Uterus (tissue), 4 donors: ENCODE measurements around the gene CHST12. TPM values are rescaled to one million over a fixed set of nuclear protein-coding genes. Genes with fewer than 3 reads are reported as not detected.

Experiments
- DNase-seq, 2 donors: peaks; one replicate each; pipeline ENCODE4 v3.0.0-alpha.2; 2019 to 2020
- H3K27ac ChIP-seq, 2 donors: fragments of 200-600 bp; sonication (generic); 1 replicate in 1 of 2; 2 replicates in 1 of 2; pipeline ENCODE4 v1.5.1; 2016 to 2018
- H3K27me3 ChIP-seq, 2 donors: fragments of 200-600 bp; sonication (generic); one replicate each; pipeline ENCODE4 v1.5.1; 2018 to 2019; ENCODE audit warnings: control low read depth in 1 of 2
- H3K36me3 ChIP-seq, 2 donors: fragments of 200-600 bp; sonication (generic); one replicate each; pipeline ENCODE4 v1.5.1; 2019; ENCODE audit warnings: control low read depth in 1 of 2
- H3K4me1 ChIP-seq, 2 donors: fragments of 200-600 bp; sonication (generic); one replicate each; pipeline ENCODE4 v1.5.1; 2018 to 2019; ENCODE audit warnings: control low read depth in 1 of 2
- H3K4me3 ChIP-seq, 2 donors: fragments of 200-600 bp; sonication (generic); 1 replicate in 1 of 2; 2 replicates in 1 of 2; pipeline ENCODE4 v1.5.1; 2018 to 2019; ENCODE audit warnings: mild to moderate bottlenecking in 1 of 2
- H3K9me3 ChIP-seq, 2 donors: fragments of 200-600 bp; sonication (generic); one replicate each; pipeline ENCODE4 v1.5.1; 2019; ENCODE audit warnings: control low read depth in 1 of 2
- CTCF ChIP-seq, 4 experiments: fragments of 200-600 bp in 2 of 4; fragments of 450-650 bp in 2 of 4; sonication (generic) in 2 of 4; IDR thresholded peaks; one replicate each; pipeline ENCODE4 v1.5.1; 2016 to 2019; ENCODE audit warnings: antibody characterized with exemption in 4 of 4, mild to moderate bottlenecking in 2 of 4, moderate library complexity in 1 of 4
- POLR2A ChIP-seq, 2 donors: fragments of 450-650 bp; IDR thresholded peaks; one replicate each; pipeline ENCODE4 v1.6.1; 2016; ENCODE audit warnings: antibody characterized with exemption in 2 of 2, mild to moderate bottlenecking in 1 of 2, moderate library complexity in 1 of 2
- intact Hi-C: fragments of 100-400 bp; cut with DNase I; formaldehyde crosslinking; loops from one replicate; pipeline ENCODE4 v1.15.1; 2023; ENCODE audit warnings: low total_unique reads
- total RNA-seq, 4 donors: library from RNA; depleted of rRNA in 3 of 4; stranded (reverse); fragments of >200 nt in 3 of 4; gene quantifications; one replicate each; pipeline versions ENCODE4 v1.1.0 to v1.2.4, GENCODE V29; 2014 to 2023
- donor health status: DM: yes; HTN: yes; CAD: no.

The CHST12 gene
- total RNA-seq, 4 donors from 2014 or later: 5.6 to 30.5 (median 8.3) TPM

- H3K4me1 ChIP-seq: no peaks in the 10 kb centered on the region
- no peak for DNase-seq
Observed at GRCh38 chr7:2421943-2422310, 18.5 kb downstream of the CHST12 start.

GRCh38 chr7:2425749-2426148, 22.3 kb downstream of the CHST12 start:
- H3K27ac ChIP-seq: no peak overlapping the region

More at GRCh38 chr7:2421943-2422310, 18.5 kb downstream of the CHST12 start:
- Histone ChIP-seq H3K9me3 (no peaks in the 10 kb centered on the region), H3K4me3 (no peak overlapping the region), H3K27ac (no peak overlapping the region), H3K27me3 (no peaks in the 10 kb centered on the region), H3K36me3 (no peaks in the 10 kb centered on the region)
- no peak for TF ChIP-seq CTCF (IDR thresholded peaks at IDR 0.05)
- no peak for TF ChIP-seq POLR2A (IDR thresholded peaks at IDR 0.05)
- intact Hi-C loops: no loop called here

GRCh38 chr7:2431260-2431867, 28.0 kb downstream of the CHST12 start:
- Histone ChIP-seq H3K36me3 (no peaks in the 10 kb centered on the region), H3K4me1 (no peaks in the 10 kb centered on the region), H3K27ac (no peak overlapping the region), H3K4me3 (no peak overlapping the region), H3K9me3 (no peaks in the 10 kb centered on the region), H3K27me3 (no peaks in the 10 kb centered on the region)
- intact Hi-C loops: no loop called here
- TF ChIP-seq CTCF (IDR thresholded peaks at IDR 0.05): no peak
- TF ChIP-seq POLR2A (IDR thresholded peaks at IDR 0.05): no peak
- no peak for DNase-seq

More at GRCh38 chr7:2425749-2426148, 22.3 kb downstream of the CHST12 start:
- Histone ChIP-seq H3K4me3 (no peak overlapping the region), H3K9me3 (no peaks in the 10 kb centered on the region), H3K4me1 (no peaks in the 10 kb centered on the region), H3K27me3 (no peaks in the 10 kb centered on the region), H3K36me3 (no peaks in the 10 kb centered on the region)
- TF ChIP-seq CTCF (IDR thresholded peaks at IDR 0.05) (no peak), POLR2A (IDR thresholded peaks at IDR 0.05) (no peak)
- intact Hi-C loops: no loop called here
- no peak for DNase-seq

- intact Hi-C loops: no loop called here
- H3K36me3 ChIP-seq: no peaks in the 10 kb centered on the region
- H3K4me1 ChIP-seq: no peaks in the 10 kb centered on the region
- no peaks in the 10 kb centered on the region for H3K9me3 ChIP-seq
- H3K27ac ChIP-seq: no peak overlapping the region
- TF ChIP-seq POLR2A (IDR thresholded peaks at IDR 0.05): no peak
- no peak for TF ChIP-seq CTCF (IDR thresholded peaks at IDR 0.05)
- no peak for DNase-seq
- H3K4me3 ChIP-seq: no peak overlapping the region
- H3K27me3 ChIP-seq: no peaks in the 10 kb centered on the region
Observed at GRCh38 chr7:2432910-2433712, 29.7 kb downstream of the CHST12 start.
